ENCODE data around the gene GABPA. TPM values are rescaled to one million over a fixed set of nuclear protein-coding genes. Genes with fewer than 3 reads are reported as not detected.

GABPA gene
- total RNA-seq (29.7 and 32.9 TPM in 2 replicates), polyA plus RNA-seq (10.3 and 13.3 TPM in 2 replicates), polyA minus RNA-seq (11.8 and 12.1 TPM in 2 replicates)
- total RNA-seq (2013), result 32.8 TPM

DNA sequence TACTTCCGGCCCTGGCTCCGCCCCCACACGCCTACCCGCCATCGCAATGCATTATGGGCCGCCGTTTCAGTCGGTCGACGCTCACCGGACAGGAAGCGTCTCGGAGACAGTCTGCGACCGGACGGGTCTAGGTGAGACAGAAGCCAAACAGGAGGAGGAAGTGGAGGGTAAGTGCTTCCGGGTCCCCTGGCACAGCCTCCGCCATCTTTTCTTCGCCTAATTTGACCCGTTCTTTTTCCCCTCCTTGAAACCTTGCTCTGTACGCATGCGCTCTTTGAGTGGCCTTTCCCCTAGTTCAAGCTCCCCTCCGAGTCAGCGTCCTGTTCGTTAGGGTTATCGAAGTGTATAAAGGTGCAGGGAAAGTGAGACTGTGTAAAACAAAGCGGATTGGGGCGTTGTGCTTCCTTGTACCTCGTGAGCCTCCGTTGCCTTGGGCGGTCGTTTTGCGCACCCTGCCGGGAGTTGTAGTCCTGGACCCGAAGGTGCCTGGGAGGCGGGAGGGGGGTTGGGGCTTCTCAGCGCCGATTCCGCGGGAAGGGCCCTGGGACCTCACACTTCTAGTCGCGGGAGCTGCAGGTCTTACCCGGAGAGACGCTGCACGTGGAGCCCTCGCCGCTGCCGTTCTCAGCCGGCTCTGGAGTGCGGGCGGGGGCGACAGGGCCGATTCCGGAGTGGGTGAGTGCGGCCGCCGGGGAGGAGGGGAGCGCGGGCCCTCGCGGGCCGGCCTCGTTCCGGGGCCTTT is at the start of gene GABPA, which contains the start of gene ATP5PF:
Gene GABPA, plus strand, starts transcription at position 69 of the 742 bp plus-strand sequence. CDS start 6,627 bp downstream, outside the sequence.
Gene ATP5PF, minus strand, starts transcription at position 1 of the 742 bp plus-strand sequence. CDS start 5,110 bp downstream, outside the sequence.
- Mint-ChIP-seq H3K27ac (peak within 1 kb of the TSS; percentile 100), H3K4me3 (peak within 1 kb of the TSS; percentile 100), H3K9me3 (ENCODE audit: insufficient read depth) (no peaks in the 10 kb centered on the region), H3K4me1 (peaks cover 58% of the 10 kb centered on the region), H3K27me3 (no peaks in the 10 kb centered on the region)
- peaks cover 88% of the 10 kb centered on the region for H3K79me2 ChIP-seq (ENCODE audit: control insufficient read depth, insufficient read depth, low read length)
- H3K4me2 ChIP-seq (replicated peaks; ENCODE audit: low read depth, low read length, poor library complexity, severe bottlenecking), result peak within 1 kb of the TSS; percentile 83
- WGBS (ENCODE audit: insufficient coverage), result under 1% methylated on average over 63 of the region's 64 CpGs
- TF ChIP-seq EZH2 (IDR thresholded peaks at IDR 0.05; ENCODE audit: borderline replicate concordance, insufficient read depth, low read depth, low read length, poor library complexity, severe bottlenecking), result no peak
- no peaks in the 10 kb centered on the region for H3K27me3 ChIP-seq (replicated peaks in 1 of 4; ENCODE audit: control extremely low read depth in 1 of 4, control insufficient read depth in 3 of 4, insufficient read depth in 4 of 4, low read length in 3 of 4)
- H3K27ac ChIP-seq (ENCODE audit: low read length in 2 of 2), result peak within 1 kb of the TSS; percentile 86 to 87
- H4K20me1 ChIP-seq (ENCODE audit: control insufficient read depth, insufficient read depth, low read length, poor library complexity, severe bottlenecking), result peaks cover 30% of the 10 kb centered on the region
- H3K4me3 ChIP-seq (ENCODE audit: control extremely low read depth in 1 of 5, extremely low read depth in 1 of 5, insufficient read depth in 1 of 5, low read depth in 2 of 5, low read length in 4 of 5), result peak within 1 kb of the TSS; percentile 69 to 99 (median 95)
- ChIA-PET CTCF (interaction anchor here (1.3 to 1.8 kb wide), 2 partner anchors 127 to 130 kb away, joined by 8 to 11 read pairs; no protein-coding TSS in a partner anchor), POLR2A (interaction anchor here (0.6 to 2.0 kb wide), 3 partner anchors 9 to 127 kb away, joined by 3 to 10 read pairs (median 3); partner anchors contain the start of gene MRPL39)
- H3K4me1 ChIP-seq (ENCODE audit: control insufficient read depth in 2 of 2, insufficient read depth in 2 of 2, low read length in 2 of 2), result peaks cover 44 to 46% of the 10 kb centered on the region in 2 donors
- ATAC-seq (ENCODE audit: low read depth) (peak; percentile 83), DNase-seq (peak; percentile 99)
- intact Hi-C loops (cut with micrococcal nuclease), result loop anchor here (1.0 to 10.0 kb wide), 5 partner anchors 128 to 430 kb away; partner anchors contain the start of gene MRPL39
- peak within 1 kb of the TSS; percentile 82 for H2AFZ ChIP-seq (ENCODE audit: insufficient read depth, low read depth, low read length, poor library complexity, severe bottlenecking)
- H3K9me3 ChIP-seq (ENCODE audit: control extremely low read depth in 1 of 3, control insufficient read depth in 2 of 3, insufficient read depth in 1 of 3, low read length in 2 of 3), result no peaks in the 10 kb centered on the region
- peak within 1 kb of the TSS; percentile 84 for H3K9ac ChIP-seq (ENCODE audit: low read length)
- peaks cover 1% of the 10 kb centered on the region in 2 experiments for H3K36me3 ChIP-seq (replicated peaks in 1 of 2; ENCODE audit: control extremely low read depth in 1 of 2, control insufficient read depth in 1 of 2, extremely low read depth in 1 of 2, insufficient read depth in 2 of 2, low read length in 1 of 2)

DNA sequence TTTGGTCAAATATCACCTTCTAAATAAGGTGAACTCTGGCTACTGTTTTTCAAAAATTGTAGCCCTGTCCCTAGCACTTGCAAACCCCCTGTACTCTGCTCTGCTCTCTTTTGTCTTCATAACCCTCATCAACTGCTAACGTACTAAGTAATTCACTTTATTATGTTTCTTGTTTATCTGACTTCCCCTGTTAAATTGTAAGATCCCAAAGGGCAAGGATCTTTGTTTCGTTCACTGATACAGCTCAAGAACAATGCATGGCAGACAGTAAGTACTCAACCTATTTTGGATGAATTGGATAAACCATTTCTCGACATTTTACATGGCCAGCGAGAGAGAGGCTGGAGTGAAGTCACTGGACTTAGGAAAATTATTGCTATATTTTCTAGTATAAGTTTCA is 47.0 kb upstream of the GABPA start:
- H3K9me3 ChIP-seq (ENCODE audit: control extremely low read depth in 1 of 3, control insufficient read depth in 2 of 3, insufficient read depth in 1 of 3, low read length in 2 of 3), result no peaks in the 10 kb centered on the region
- H4K20me1 ChIP-seq (ENCODE audit: control insufficient read depth, insufficient read depth, low read length, poor library complexity, severe bottlenecking), result no peaks in the 10 kb centered on the region
- no peak overlapping the region for H3K4me2 ChIP-seq (replicated peaks; ENCODE audit: low read depth, low read length, poor library complexity, severe bottlenecking)
- DNase-seq (no peak), ATAC-seq (ENCODE audit: low read depth) (no peak)
- H2AFZ ChIP-seq (ENCODE audit: insufficient read depth, low read depth, low read length, poor library complexity, severe bottlenecking), result no peak overlapping the region
- no peaks in the 10 kb centered on the region for H3K36me3 ChIP-seq (replicated peaks in 1 of 2; ENCODE audit: control extremely low read depth in 1 of 2, control insufficient read depth in 1 of 2, extremely low read depth in 1 of 2, insufficient read depth in 2 of 2, low read length in 1 of 2)
- WGBS (ENCODE audit: insufficient coverage), result 100% methylated on average over 1 of the region's 4 CpGs
- ChIA-PET POLR2A (no interaction called here), CTCF (no interaction called here)
- TF ChIP-seq CTCF (IDR thresholded peaks at IDR 0.05) (no peak), EZH2 (IDR thresholded peaks at IDR 0.05; ENCODE audit: borderline replicate concordance, insufficient read depth, low read depth, low read length, poor library complexity, severe bottlenecking) (no peak)
- H3K27me3 ChIP-seq (replicated peaks in 1 of 4; ENCODE audit: control extremely low read depth in 1 of 4, control insufficient read depth in 3 of 4, insufficient read depth in 4 of 4, low read length in 3 of 4), result no peaks in the 10 kb centered on the region
- H3K4me1 ChIP-seq (ENCODE audit: control insufficient read depth in 2 of 2, insufficient read depth in 2 of 2, low read length in 2 of 2), result no peaks in the 10 kb centered on the region
- H3K4me3 ChIP-seq (ENCODE audit: control extremely low read depth in 1 of 5, extremely low read depth in 1 of 5, insufficient read depth in 1 of 5, low read depth in 2 of 5, low read length in 4 of 5), result no peak overlapping the region
- intact Hi-C loops (cut with micrococcal nuclease), result no loop called here
- Mint-ChIP-seq H3K4me3 (no peak overlapping the region), H3K27me3 (no peaks in the 10 kb centered on the region), H3K9me3 (ENCODE audit: insufficient read depth) (no peaks in the 10 kb centered on the region), H3K4me1 (no peaks in the 10 kb centered on the region), H3K27ac (no peak overlapping the region)
- H3K79me2 ChIP-seq (ENCODE audit: control insufficient read depth, insufficient read depth, low read length), result no peaks in the 10 kb centered on the region
- no peak overlapping the region for H3K9ac ChIP-seq (ENCODE audit: low read length)
- H3K27ac ChIP-seq (ENCODE audit: low read length in 2 of 2), result no peak overlapping the region

Data from B cell (primary cell).